GM13976 (cell line): ENCODE results near the gene KRT13.

Experiments used
- DNase-seq: peaks from one replicate; pipeline ENCODE4 v3.0.0; 2012; ENCODE audit warnings: low spot score
- CTCF ChIP-seq: IDR thresholded peaks from 2 replicates; pipeline ENCODE4 v1.5.1; 2012; ENCODE audit warnings: borderline replicate concordance, mild to moderate bottlenecking; ENCODE audit not compliant: insufficient read depth; ENCODE audit errors: extremely low read depth, missing control alignments, control extremely low read depth
- in situ Hi-C: fragments of 300-500 bp; cut with MboI; formaldehyde crosslinking; loops from one replicate; pipeline ENCODE4 v1.12.0; 2022; ENCODE audit warnings: low sequenced_read_pairs, mixed read lengths, inconsistent platforms; ENCODE audit not compliant: unreplicated experiment

Gene KRT13

GRCh38 chr17:41462705-41463104 is 42.7 kb downstream of the KRT13 start:
- in situ Hi-C loops, result no loop called here
- DNase-seq, result no peak
- no peak for TF ChIP-seq CTCF

- no peak for TF ChIP-seq CTCF
- in situ Hi-C loops, result no loop called here
- no peak for DNase-seq
Observed at GRCh38 chr17:41457676-41458075, 47.7 kb downstream of the KRT13 start.

GRCh38 chr17:41456204-41456603 is 49.2 kb downstream of the KRT13 start:
- in situ Hi-C loops, result no loop called here
- TF ChIP-seq CTCF, result no peak
- DNase-seq, result no peak

- TF ChIP-seq CTCF, result no peak
- DNase-seq, result no peak
- in situ Hi-C loops, result no loop called here
Observed at GRCh38 chr17:41455236-41455635, 50.2 kb downstream of the KRT13 start.

GRCh38 chr17:41453066-41453465 is 52.3 kb downstream of the KRT13 start:
- TF ChIP-seq CTCF, result no peak
- DNase-seq, result no peak
- in situ Hi-C loops, result no loop called here

- no peak for TF ChIP-seq CTCF
- in situ Hi-C loops, result no loop called here
- no peak for DNase-seq
Observed at GRCh38 chr17:41452281-41452680, 53.1 kb downstream of the KRT13 start.
